ENCODE data around the gene CNTN4.

The CNTN4 gene

GRCh38 chr3:2441558-2441957 lies 342.9 kb downstream of the CNTN4 start:
- DNase-seq = no peak

- no peak for DNase-seq
These were observed 347.5 kb downstream of the CNTN4 start for GRCh38 chr3:2446146-2446545.

- no peak for DNase-seq
These were observed 353.6 kb downstream of the CNTN4 start for GRCh38 chr3:2452249-2452648.

GRCh38 chr3:2454865-2455264 lies 356.2 kb downstream of the CNTN4 start:
- no peak for DNase-seq

- DNase-seq = no peak
These were observed 358.1 kb downstream of the CNTN4 start for GRCh38 chr3:2456788-2457187.

- no peak for DNase-seq
These were observed 360.1 kb downstream of the CNTN4 start for GRCh38 chr3:2458816-2459215.

GRCh38 chr3:2465842-2466241 lies 367.2 kb downstream of the CNTN4 start:
- no peak for DNase-seq

GRCh38 chr3:2468816-2469215 lies 370.1 kb downstream of the CNTN4 start:
- no peak for DNase-seq

- no peak for DNase-seq
These were observed 378.3 kb downstream of the CNTN4 start for GRCh38 chr3:2476996-2477395.

- no peak for DNase-seq
These were observed 379.0 kb downstream of the CNTN4 start for GRCh38 chr3:2477620-2478019.

- no peak for DNase-seq
These were observed 385.7 kb downstream of the CNTN4 start for GRCh38 chr3:2484162-2485026.

- no peak for DNase-seq
These were observed 386.3 kb downstream of the CNTN4 start for GRCh38 chr3:2485027-2485375.

- DNase-seq = no peak
These were observed 397.1 kb downstream of the CNTN4 start for GRCh38 chr3:2495746-2496145.

- no peak for DNase-seq
These were observed 406.2 kb downstream of the CNTN4 start for GRCh38 chr3:2504912-2505311.

GRCh38 chr3:2506776-2507175 lies 408.1 kb downstream of the CNTN4 start:
- no peak for DNase-seq

GRCh38 chr3:2510591-2511145 lies 412.0 kb downstream of the CNTN4 start:
- DNase-seq = no peak

GRCh38 chr3:2511356-2511755 lies 412.7 kb downstream of the CNTN4 start:
- DNase-seq = no peak

- no peak for DNase-seq
These were observed 414.2 kb downstream of the CNTN4 start for GRCh38 chr3:2512881-2513280.

- DNase-seq = no peak
These were observed 415.3 kb downstream of the CNTN4 start for GRCh38 chr3:2513986-2514385.

GRCh38 chr3:2516762-2517441 lies 418.2 kb downstream of the CNTN4 start:
- DNase-seq = no peak

- no peak for DNase-seq
These were observed 419.0 kb downstream of the CNTN4 start for GRCh38 chr3:2517500-2518172.

GRCh38 chr3:2523281-2523836 lies 424.7 kb downstream of the CNTN4 start:
- no peak for DNase-seq

GRCh38 chr3:2525968-2526367 lies 427.3 kb downstream of the CNTN4 start:
- no peak for DNase-seq

Data from 8988T (cell line).